HG02571 (cell line): ENCODE measurements around the gene SETD1A.

Experiments used
- ATAC-seq: cut with Tn5 transposase; IDR thresholded peaks from one replicate; pipeline ENCODE4 v1.9.1; 2021; ENCODE audit warnings: mild to moderate bottlenecking, moderate library complexity; ENCODE audit not compliant: unreplicated experiment

Gene SETD1A

GRCh38 chr16:30996985-30997724 lies 39.6 kb downstream of the SETD1A start:
- ATAC-seq: peak; percentile 60

GRCh38 chr16:30997725-30998711 lies 40.5 kb downstream of the SETD1A start:
- no peak for ATAC-seq

GRCh38 chr16:30998852-30999761 lies 41.6 kb downstream of the SETD1A start:
- no peak for ATAC-seq

- no peak for ATAC-seq
These were observed 43.3 kb downstream of the SETD1A start for GRCh38 chr16:31000671-31001382.

- ATAC-seq: no peak
These were observed 44.1 kb downstream of the SETD1A start for GRCh38 chr16:31001507-31002249.

- no peak for ATAC-seq
These were observed 44.7 kb downstream of the SETD1A start for GRCh38 chr16:31002250-31002700.

- ATAC-seq: no peak
These were observed 45.3 kb downstream of the SETD1A start for GRCh38 chr16:31002862-31003341.

- ATAC-seq: no peak
These were observed 46.2 kb downstream of the SETD1A start for GRCh38 chr16:31003744-31004143.

- ATAC-seq: no peak
These were observed 47.1 kb downstream of the SETD1A start for GRCh38 chr16:31004658-31005057.

GRCh38 chr16:31005350-31006085 lies 48.0 kb downstream of the SETD1A start:
- no peak for ATAC-seq

GRCh38 chr16:31006086-31006385 lies 48.5 kb downstream of the SETD1A start:
- ATAC-seq: no peak

GRCh38 chr16:31006589-31006988 lies 49.0 kb downstream of the SETD1A start:
- ATAC-seq: no peak

- no peak for ATAC-seq
These were observed 50.1 kb downstream of the SETD1A start for GRCh38 chr16:31007684-31008083.

GRCh38 chr16:31008149-31008548 lies 50.6 kb downstream of the SETD1A start:
- no peak for ATAC-seq

GRCh38 chr16:31008551-31008950 lies 51.0 kb downstream of the SETD1A start:
- ATAC-seq: no peak

GRCh38 chr16:31009120-31009519 lies 51.6 kb downstream of the SETD1A start:
- no peak for ATAC-seq

- ATAC-seq: no peak
These were observed 52.5 kb downstream of the SETD1A start for GRCh38 chr16:31009894-31010584.
